Osteoblast (primary cell): ENCODE data around the gene ZXDC. TPM values are rescaled to one million over a fixed set of nuclear protein-coding genes. Genes with fewer than 3 reads are reported as not detected.

Source experiments
- DNase-seq: peaks from one replicate; pipeline ENCODE4 v3.0.0; 2011; ENCODE audit warnings: low spot score, mixed read lengths; ENCODE audit not compliant: insufficient read length; ENCODE audit errors: missing footprints
- H2AFZ ChIP-seq: 2 replicates; pipeline ENCODE4 v1.6.0; 2011; ENCODE audit warnings: mild to moderate bottlenecking, low read length
- H3K27ac ChIP-seq: 2 replicates; pipeline ENCODE4 v1.5.1; 2011; ENCODE audit warnings: mild to moderate bottlenecking, low read depth, low read length, moderate library complexity
- H3K27me3 ChIP-seq: 2 replicates; pipeline ENCODE4 v1.6.0; 2012; ENCODE audit warnings: mild to moderate bottlenecking, control low read depth, inconsistent platforms, low read length, moderate library complexity; ENCODE audit not compliant: insufficient read depth
- H3K36me3 ChIP-seq: 2 replicates; pipeline ENCODE4 v1.5.1; 2011; ENCODE audit warnings: mild to moderate bottlenecking, low read length, control low read depth, moderate library complexity; ENCODE audit not compliant: insufficient read depth
- H3K4me1 ChIP-seq: 2 replicates; pipeline ENCODE4 v1.5.1; 2011; ENCODE audit warnings: mild to moderate bottlenecking, low read length, control low read depth, moderate library complexity; ENCODE audit not compliant: insufficient read depth
- H3K4me2 ChIP-seq: 2 replicates; pipeline ENCODE4 v1.6.0; 2011; ENCODE audit warnings: mild to moderate bottlenecking, low read length; ENCODE audit not compliant: insufficient read depth
- H3K4me3 ChIP-seq: fragments of 200-600 bp; sonication (generic); 3 replicates; pipeline ENCODE4 v1.5.1; 2012; ENCODE audit warnings: mild to moderate bottlenecking, low read length, inconsistent platforms; ENCODE audit not compliant: insufficient read depth
- H3K79me2 ChIP-seq: 2 replicates; pipeline ENCODE4 v1.6.0; 2012; ENCODE audit warnings: mild to moderate bottlenecking, low read length, control low read depth, inconsistent platforms; ENCODE audit not compliant: insufficient read depth
- H3K9me3 ChIP-seq: 2 replicates; pipeline ENCODE4 v1.5.1; 2011; ENCODE audit warnings: low read depth, low read length, control low read depth
- H4K20me1 ChIP-seq: 2 replicates; pipeline ENCODE4 v1.6.0; 2012; ENCODE audit warnings: mild to moderate bottlenecking, low read length, control low read depth; ENCODE audit not compliant: insufficient read depth
- total RNA-seq: library from RNA; depleted of rRNA; stranded (reverse); fragments of >200 nt; gene quantifications from 2 replicates; pipeline ENCODE4 v1.2.3, GENCODE V29; 2012
- TF ChIP-seq, protein P1 (sequence below): IDR thresholded peaks from 2 replicates; pipeline ENCODE4 v1.5.1; 2011; ENCODE audit warnings: mild to moderate bottlenecking, low read depth, low read length, moderate library complexity; ENCODE audit errors: extremely low read depth

Gene ZXDC
- total RNA-seq, 1 donor: 27.1 TPM

DNA sequence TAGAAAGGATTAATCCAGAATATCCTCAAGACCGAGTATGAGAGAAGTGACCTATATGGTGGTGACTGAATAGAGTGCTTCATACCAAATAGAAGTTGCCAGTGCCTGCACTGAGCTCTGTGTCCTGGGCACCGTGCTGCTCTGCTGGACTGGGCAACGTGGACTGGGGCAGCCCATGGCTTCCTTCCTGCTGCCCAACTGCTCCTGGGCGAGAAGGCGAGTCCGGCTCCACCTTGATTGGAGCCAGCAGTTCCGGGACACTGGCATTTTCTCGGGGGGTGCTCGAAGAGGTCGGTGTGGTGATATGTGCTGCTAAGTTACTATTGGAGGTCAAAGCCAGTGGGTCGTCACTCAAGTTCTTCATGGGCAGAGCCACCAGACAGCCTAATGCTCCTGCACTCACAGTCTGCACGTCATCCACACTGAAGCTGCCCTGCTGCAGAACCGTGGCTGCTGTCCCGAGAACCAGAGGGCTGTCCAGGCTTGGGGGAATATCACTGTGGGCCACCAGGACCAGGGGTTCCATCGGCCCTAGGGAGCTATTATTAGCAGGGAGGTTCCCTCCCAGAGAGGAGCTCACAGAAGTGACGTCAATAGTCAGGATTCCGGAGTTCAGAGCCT lies 14.1 kb downstream of the ZXDC start:
- Histone ChIP-seq H3K4me3 (no peak overlapping the region), H3K9me3 (no peaks in the 10 kb centered on the region), H3K4me1 (no peaks in the 10 kb centered on the region), H4K20me1 (peaks cover 36% of the 10 kb centered on the region), H3K4me2 (no peak overlapping the region), H2AFZ (no peak overlapping the region), H3K27me3 (no peaks in the 10 kb centered on the region), H3K27ac (no peak overlapping the region), H3K36me3 (peaks cover 80% of the 10 kb centered on the region), H3K79me2 (peaks cover 50% of the 10 kb centered on the region)
- no peak for DNase-seq
- TF ChIP-seq, protein P1, sequence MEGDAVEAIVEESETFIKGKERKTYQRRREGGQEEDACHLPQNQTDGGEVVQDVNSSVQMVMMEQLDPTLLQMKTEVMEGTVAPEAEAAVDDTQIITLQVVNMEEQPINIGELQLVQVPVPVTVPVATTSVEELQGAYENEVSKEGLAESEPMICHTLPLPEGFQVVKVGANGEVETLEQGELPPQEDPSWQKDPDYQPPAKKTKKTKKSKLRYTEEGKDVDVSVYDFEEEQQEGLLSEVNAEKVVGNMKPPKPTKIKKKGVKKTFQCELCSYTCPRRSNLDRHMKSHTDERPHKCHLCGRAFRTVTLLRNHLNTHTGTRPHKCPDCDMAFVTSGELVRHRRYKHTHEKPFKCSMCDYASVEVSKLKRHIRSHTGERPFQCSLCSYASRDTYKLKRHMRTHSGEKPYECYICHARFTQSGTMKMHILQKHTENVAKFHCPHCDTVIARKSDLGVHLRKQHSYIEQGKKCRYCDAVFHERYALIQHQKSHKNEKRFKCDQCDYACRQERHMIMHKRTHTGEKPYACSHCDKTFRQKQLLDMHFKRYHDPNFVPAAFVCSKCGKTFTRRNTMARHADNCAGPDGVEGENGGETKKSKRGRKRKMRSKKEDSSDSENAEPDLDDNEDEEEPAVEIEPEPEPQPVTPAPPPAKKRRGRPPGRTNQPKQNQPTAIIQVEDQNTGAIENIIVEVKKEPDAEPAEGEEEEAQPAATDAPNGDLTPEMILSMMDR: no peak

DNA sequence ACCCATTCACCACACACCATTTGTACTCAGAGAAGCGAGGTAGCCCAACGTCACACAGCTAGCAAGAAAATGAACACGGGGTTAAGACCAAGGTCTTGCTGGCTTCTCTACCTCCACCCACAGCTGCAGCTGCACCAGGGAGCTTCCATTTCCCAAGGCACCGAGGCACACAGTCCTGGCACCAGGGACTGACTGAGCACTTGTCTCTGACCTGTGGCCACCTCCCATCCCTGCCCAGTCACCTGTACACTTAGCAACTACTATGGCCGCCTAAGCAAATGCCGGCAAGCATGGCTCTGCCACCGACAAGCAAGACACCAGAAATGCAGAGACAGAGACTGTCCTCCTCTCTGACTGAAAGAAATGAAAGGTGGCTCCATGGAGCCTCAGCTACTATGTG lies 15.3 kb downstream of the ZXDC start:
- Histone ChIP-seq H3K4me3 (no peak overlapping the region), H2AFZ (no peak overlapping the region), H3K27ac (no peak overlapping the region), H3K79me2 (peaks cover 48% of the 10 kb centered on the region), H3K9me3 (no peaks in the 10 kb centered on the region), H3K4me2 (no peak overlapping the region), H3K27me3 (no peaks in the 10 kb centered on the region), H3K36me3 (peaks cover 73% of the 10 kb centered on the region), H3K4me1 (no peaks in the 10 kb centered on the region), H4K20me1 (peaks cover 37% of the 10 kb centered on the region)
- TF ChIP-seq, protein P1: no peak
- DNase-seq: peak; percentile 52

DNA sequence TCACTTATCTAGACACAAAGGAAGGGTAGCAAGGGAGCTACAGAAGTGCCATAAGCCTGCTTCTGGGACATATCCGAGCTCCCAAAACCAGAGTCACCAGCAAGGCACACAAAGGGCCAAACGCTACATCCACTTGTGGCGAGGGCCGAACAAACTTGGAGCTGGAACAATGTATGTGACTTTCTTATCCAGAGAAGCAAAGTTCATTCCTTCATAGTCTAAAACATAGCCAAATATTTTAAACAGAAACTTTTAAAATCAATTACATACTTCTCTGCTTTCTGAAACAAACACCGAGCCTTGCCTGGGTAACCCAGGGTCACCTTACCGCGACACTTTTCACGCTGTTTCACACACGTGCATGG lies 15.9 kb downstream of the ZXDC start:
- no peaks in the 10 kb centered on the region for H3K27me3 ChIP-seq
- peaks cover 73% of the 10 kb centered on the region for H3K36me3 ChIP-seq
- H4K20me1 ChIP-seq: peaks cover 37% of the 10 kb centered on the region

DNA sequence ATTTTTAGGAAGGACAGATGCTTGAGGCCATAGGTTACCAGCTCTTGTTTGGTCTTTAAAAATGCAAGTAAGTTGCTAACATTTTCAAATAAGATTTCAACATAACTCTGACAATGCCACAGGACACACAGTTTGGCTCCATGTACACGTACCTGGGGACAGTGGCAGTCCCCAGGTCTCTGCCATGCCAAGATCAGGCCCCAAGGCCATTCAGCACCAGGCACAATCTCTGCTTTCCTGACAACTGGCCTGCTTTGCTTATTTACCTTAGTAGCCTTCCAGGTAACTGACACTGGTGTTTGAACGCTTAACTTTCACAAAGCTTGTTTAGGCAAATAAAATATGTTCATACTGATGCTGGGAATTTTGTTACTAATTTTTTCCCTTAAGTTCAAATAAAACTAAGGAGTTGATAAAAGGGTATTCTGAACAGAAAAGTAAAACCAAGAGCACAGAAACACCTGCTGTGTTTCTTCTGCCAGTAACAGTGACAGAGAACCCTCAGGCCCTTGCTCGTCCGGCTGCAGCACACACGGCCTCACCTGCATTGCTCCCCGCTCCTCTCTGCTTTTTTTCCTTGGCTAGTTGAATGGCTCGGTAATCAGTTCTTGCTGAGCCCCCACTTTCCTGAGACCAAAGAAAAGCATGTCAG lies 16.5 kb downstream of the ZXDC start:
- H2AFZ ChIP-seq: no peak overlapping the region
- no peaks in the 10 kb centered on the region for H3K27me3 ChIP-seq
- H3K36me3 ChIP-seq: peaks cover 73% of the 10 kb centered on the region
- no peak for DNase-seq
- no peak overlapping the region for H3K27ac ChIP-seq
- TF ChIP-seq, protein P1: no peak
- H3K9me3 ChIP-seq: no peaks in the 10 kb centered on the region
- no peak overlapping the region for H3K4me2 ChIP-seq
- H4K20me1 ChIP-seq: peaks cover 33% of the 10 kb centered on the region
- H3K79me2 ChIP-seq: peaks cover 43% of the 10 kb centered on the region
- no peak overlapping the region for H3K4me3 ChIP-seq
- no peaks in the 10 kb centered on the region for H3K4me1 ChIP-seq

More for the DNA sequence above, 15.9 kb downstream of the ZXDC start:
- no peak overlapping the region for H3K4me2 ChIP-seq
- DNase-seq: peak; percentile 50
- no peaks in the 10 kb centered on the region for H3K9me3 ChIP-seq
- H3K4me3 ChIP-seq: no peak overlapping the region
- H3K27ac ChIP-seq: no peak overlapping the region
- TF ChIP-seq, protein P1: no peak
- H3K4me1 ChIP-seq: no peaks in the 10 kb centered on the region
- peaks cover 42% of the 10 kb centered on the region for H3K79me2 ChIP-seq
- H2AFZ ChIP-seq: no peak overlapping the region
